Heart left ventricle (tissue), 13 donors: ENCODE data around the gene MCTP2.

Experiments used
- CTCF ChIP-seq, 12 donors: fragments of 200-600 bp; sonication (generic) in 4 of 12; IDR thresholded peaks; one replicate each; pipeline versions ENCODE4 v1.5.0 to v1.8.0; 2018 to 2022; ENCODE audit warnings: antibody characterized with exemption in 12 of 12, mild to moderate bottlenecking in 5 of 12
- POLR2A ChIP-seq, 2 donors: fragments of 450-650 bp; IDR thresholded peaks; one replicate each; pipeline ENCODE4 v1.6.1; 2017; ENCODE audit warnings: antibody characterized with exemption in 2 of 2, mild to moderate bottlenecking in 2 of 2, moderate library complexity in 2 of 2
- donor health status: ischemic (EF 13 %, LVEDD 7.1; RV severe dilation, severe dysfunction).
- donor health status: DM: no; HTN: yes; CAD: no.
- donor health status: DM: no; HTN: no; CAD: no.
- donor health status: ischemic (EF 25% LVEDD 6.9; RV normal size, moderate dysfunction).
- donor health status: ischemic (EF 25% LVEDD 5.7; RV mildly dilated, moderate dysfunction).
- donor health status: ischemic (EF 35%, LVEDD 5.7; RV mildly dilated, moderate dysfunction).
- donor health status: nonischemic (EF 11% LVEDD 7.7; RV severe dilation, severe dysfunction).
- donor health status: DM: yes; HTN: yes; CAD: no.
- donor health status: PGD.
- donor health status: ischemic (EF 29% LVEDD 5.4; RV normal size, mild dysfunction).
- donor health status: nonischemic (EF 23%, LVEDD 6.1; RV moderate dilation, normal function).

- TF ChIP-seq CTCF (IDR thresholded peaks at IDR 0.05) (no peak), POLR2A (IDR thresholded peaks at IDR 0.05) (no peak)
These were observed 75.6 kb downstream of the MCTP2 start for GRCh38 chr15:94306700-94307650.
